Measurements from ENCODE around the gene SRGAP1.

The SRGAP1 gene

GRCh38 chr12:64044191-64044590 is 199.7 kb downstream of the SRGAP1 start:
- no peak for DNase-seq (ENCODE audit: low read depth)
- TF ChIP-seq, protein P1, sequence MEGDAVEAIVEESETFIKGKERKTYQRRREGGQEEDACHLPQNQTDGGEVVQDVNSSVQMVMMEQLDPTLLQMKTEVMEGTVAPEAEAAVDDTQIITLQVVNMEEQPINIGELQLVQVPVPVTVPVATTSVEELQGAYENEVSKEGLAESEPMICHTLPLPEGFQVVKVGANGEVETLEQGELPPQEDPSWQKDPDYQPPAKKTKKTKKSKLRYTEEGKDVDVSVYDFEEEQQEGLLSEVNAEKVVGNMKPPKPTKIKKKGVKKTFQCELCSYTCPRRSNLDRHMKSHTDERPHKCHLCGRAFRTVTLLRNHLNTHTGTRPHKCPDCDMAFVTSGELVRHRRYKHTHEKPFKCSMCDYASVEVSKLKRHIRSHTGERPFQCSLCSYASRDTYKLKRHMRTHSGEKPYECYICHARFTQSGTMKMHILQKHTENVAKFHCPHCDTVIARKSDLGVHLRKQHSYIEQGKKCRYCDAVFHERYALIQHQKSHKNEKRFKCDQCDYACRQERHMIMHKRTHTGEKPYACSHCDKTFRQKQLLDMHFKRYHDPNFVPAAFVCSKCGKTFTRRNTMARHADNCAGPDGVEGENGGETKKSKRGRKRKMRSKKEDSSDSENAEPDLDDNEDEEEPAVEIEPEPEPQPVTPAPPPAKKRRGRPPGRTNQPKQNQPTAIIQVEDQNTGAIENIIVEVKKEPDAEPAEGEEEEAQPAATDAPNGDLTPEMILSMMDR (IDR thresholded peaks at IDR 0.05; ENCODE audit: low read depth, low read length, missing control alignments), result no peak
- no peak overlapping the region for H3K4me3 ChIP-seq (ENCODE audit: low read depth, low read length)

DNA sequence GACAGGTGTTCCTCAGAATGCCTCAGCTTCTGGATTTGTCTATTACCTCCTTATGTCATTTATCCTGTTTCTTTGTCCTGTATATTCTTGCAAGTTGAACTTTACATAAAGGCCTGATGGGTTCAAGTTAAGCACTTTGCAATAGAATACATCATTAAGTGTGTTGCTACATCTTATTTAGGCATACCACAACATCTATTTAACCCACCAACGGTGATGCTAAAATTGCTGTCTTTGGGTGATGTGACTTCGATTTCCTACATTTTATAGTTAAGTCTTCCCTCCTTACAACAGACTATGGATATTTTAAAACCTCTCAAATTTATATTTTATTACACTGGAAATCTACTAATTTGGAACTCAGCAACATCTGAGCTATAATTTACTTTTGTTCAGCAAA is 206.6 kb downstream of the SRGAP1 start:
- no peak for DNase-seq (ENCODE audit: low read depth)
- H3K4me3 ChIP-seq (ENCODE audit: low read depth, low read length), result no peak overlapping the region
- TF ChIP-seq, protein P1 (IDR thresholded peaks at IDR 0.05; ENCODE audit: low read depth, low read length, missing control alignments), result no peak

DNA sequence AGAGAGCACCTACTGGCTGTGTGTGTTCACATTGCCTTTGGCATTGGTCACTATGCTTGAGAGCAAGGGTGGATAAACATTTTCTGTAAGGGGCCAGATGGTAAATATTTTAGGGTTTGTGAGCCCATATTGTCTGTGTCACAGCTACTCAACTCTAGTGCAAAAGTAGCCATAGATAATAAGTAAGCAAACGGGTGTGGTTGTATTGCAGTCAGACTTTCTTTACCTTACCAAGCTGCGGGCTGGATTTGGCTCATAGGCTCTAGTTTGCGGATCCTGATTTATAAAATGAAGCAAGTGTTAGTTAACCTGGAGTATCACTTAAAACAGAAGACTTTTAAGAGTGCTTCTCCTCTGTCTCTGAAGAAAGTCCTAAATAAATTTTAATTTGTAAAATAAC is 208.6 kb downstream of the SRGAP1 start:
- TF ChIP-seq, protein P1 (IDR thresholded peaks at IDR 0.05; ENCODE audit: low read depth, low read length, missing control alignments), result no peak
- no peak overlapping the region for H3K4me3 ChIP-seq (ENCODE audit: low read depth, low read length)
- no peak for DNase-seq (ENCODE audit: low read depth)

DNA sequence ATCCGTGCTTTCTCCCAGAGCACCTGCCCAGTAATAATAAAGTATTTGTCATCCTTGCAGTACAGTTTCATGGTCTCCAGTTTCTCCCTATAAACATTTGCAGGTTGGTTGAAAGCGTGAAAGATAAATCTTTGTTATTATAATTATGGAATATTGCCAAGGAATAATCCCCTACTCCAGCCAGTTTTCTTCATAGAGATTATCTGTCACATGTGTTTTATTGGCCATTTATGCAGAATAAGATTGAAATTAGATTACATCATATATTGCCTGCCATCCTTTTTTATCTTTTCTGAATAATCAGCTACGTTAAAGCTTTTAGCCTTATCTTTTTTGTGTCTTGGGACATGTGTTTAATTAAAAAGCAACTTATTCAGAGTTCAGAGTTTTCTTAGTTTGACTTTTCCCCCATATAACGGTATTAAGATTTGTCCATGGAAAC is 209.6 kb downstream of the SRGAP1 start:
- TF ChIP-seq, protein P1 (IDR thresholded peaks at IDR 0.05; ENCODE audit: low read depth, low read length, missing control alignments), result no peak
- no peak for DNase-seq (ENCODE audit: low read depth)
- no peak overlapping the region for H3K4me3 ChIP-seq (ENCODE audit: low read depth, low read length)

- TF ChIP-seq, protein P1 (IDR thresholded peaks at IDR 0.05; ENCODE audit: low read depth, low read length, missing control alignments), result no peak
- no peak for DNase-seq (ENCODE audit: low read depth)
- H3K4me3 ChIP-seq (ENCODE audit: low read depth, low read length), result no peak overlapping the region
Measured at GRCh38 chr12:64056741-64057140, 212.2 kb downstream of the SRGAP1 start.

DNA sequence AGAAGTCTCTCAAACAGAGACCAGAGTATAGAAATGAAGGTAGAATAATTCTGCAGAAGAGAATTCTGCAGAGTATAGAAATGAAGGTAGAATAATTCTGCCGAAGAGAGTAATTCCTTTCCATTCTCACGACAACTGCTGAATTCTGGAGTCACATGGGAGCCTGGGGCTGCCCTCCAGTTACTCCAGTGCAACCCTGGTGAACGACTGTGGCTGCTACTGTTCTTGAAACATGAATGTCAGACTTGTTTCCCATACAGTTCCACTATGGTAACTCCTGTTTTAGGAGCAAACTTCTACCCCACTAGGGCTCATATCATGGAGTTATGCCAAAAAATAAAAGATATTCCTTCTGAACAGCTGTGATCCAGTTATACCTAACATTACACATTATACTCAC is 213.2 kb downstream of the SRGAP1 start:
- no peak overlapping the region for H3K4me3 ChIP-seq (ENCODE audit: low read depth, low read length)
- TF ChIP-seq, protein P1 (IDR thresholded peaks at IDR 0.05; ENCODE audit: low read depth, low read length, missing control alignments), result no peak
- no peak for DNase-seq (ENCODE audit: low read depth)

GRCh38 chr12:64058541-64059265 is 214.2 kb downstream of the SRGAP1 start:
- no peak overlapping the region for H3K4me3 ChIP-seq (ENCODE audit: low read depth, low read length)
- no peak for DNase-seq (ENCODE audit: low read depth)
- TF ChIP-seq, protein P1 (IDR thresholded peaks at IDR 0.05; ENCODE audit: low read depth, low read length, missing control alignments), result no peak
